Measurements from ENCODE around the gene ZNF473. TPM values are rescaled to one million over a fixed set of nuclear protein-coding genes. Genes with fewer than 3 reads are reported as not detected.

ZNF473 gene
- 11.9 TPM for polyA plus RNA-seq (2012; ENCODE audit: insufficient read length, low read depth)

DNA sequence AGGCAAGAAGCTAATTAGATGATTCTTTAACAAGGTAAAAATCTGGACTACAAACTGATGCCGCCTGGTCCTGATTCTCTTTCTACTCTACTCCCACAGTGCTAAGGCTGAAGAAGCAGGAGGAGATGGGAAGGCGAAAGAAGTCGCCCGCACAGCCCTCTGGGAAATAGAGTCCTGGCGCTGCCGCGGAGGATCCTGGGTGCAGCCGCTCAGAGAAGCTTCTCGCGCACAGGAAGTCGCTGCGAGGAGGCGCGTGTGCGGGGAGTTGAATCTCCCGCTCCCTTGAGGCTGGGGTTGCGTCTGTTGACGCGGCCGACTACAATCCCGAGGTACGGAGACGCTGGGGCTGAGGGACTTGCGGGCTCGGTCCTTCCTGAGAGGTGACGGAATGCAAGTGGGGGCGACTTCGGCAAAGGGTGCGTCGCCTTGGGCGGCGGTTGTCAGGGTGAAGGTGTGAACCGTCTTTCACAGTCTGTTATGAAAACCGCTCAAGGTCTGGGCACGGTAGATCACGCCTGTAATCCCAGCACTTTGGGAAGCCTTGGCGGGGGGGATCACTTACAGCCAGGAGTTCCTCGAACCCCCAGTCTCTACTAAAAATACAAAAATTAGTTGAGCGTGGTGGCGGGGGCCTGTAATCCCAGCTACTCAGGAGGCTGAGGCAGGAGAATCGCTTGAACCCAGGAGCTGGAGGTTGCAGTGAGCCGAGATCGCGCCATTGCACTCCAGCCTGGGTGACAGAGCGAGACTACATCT is at the start of gene ZNF473:
ZNF473 (plus strand) TSS at position 212 of the 756 bp plus-strand sequence. CDS start 5,078 bp downstream, outside the sequence.
- TF ChIP-seq, protein P1, sequence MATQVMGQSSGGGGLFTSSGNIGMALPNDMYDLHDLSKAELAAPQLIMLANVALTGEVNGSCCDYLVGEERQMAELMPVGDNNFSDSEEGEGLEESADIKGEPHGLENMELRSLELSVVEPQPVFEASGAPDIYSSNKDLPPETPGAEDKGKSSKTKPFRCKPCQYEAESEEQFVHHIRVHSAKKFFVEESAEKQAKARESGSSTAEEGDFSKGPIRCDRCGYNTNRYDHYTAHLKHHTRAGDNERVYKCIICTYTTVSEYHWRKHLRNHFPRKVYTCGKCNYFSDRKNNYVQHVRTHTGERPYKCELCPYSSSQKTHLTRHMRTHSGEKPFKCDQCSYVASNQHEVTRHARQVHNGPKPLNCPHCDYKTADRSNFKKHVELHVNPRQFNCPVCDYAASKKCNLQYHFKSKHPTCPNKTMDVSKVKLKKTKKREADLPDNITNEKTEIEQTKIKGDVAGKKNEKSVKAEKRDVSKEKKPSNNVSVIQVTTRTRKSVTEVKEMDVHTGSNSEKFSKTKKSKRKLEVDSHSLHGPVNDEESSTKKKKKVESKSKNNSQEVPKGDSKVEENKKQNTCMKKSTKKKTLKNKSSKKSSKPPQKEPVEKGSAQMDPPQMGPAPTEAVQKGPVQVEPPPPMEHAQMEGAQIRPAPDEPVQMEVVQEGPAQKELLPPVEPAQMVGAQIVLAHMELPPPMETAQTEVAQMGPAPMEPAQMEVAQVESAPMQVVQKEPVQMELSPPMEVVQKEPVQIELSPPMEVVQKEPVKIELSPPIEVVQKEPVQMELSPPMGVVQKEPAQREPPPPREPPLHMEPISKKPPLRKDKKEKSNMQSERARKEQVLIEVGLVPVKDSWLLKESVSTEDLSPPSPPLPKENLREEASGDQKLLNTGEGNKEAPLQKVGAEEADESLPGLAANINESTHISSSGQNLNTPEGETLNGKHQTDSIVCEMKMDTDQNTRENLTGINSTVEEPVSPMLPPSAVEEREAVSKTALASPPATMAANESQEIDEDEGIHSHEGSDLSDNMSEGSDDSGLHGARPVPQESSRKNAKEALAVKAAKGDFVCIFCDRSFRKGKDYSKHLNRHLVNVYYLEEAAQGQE (IDR thresholded peaks at IDR 0.05; ENCODE audit: insufficient read depth in 1 of 2, low read depth in 2 of 2, low read length in 2 of 2), result peak in 1 of 2 experiments; percentile 39; a peak in 1 of 4 replicates
- peak; percentile 63; the same call in 1 of the 2 replicates for TF ChIP-seq TAF1 (IDR thresholded peaks at IDR 0.05; ENCODE audit: borderline replicate concordance, insufficient read depth, low read length)
- 0 out of 2 replicates have a peak, but pooled peaks have one; percentile 52 for TF ChIP-seq SIN3A (IDR thresholded peaks at IDR 0.05; ENCODE audit: borderline replicate concordance, insufficient read depth, low read length)
- TF ChIP-seq FOXP2 (optimal IDR thresholded peaks at IDR 0.05; ENCODE audit: borderline replicate concordance, extremely low read depth, extremely low read length, insufficient read depth), result peak; percentile 55
- TF ChIP-seq POLR2AphosphoS5 (IDR thresholded peaks at IDR 0.05; ENCODE audit: low read depth, low read length), result peak; percentile 86

DNA sequence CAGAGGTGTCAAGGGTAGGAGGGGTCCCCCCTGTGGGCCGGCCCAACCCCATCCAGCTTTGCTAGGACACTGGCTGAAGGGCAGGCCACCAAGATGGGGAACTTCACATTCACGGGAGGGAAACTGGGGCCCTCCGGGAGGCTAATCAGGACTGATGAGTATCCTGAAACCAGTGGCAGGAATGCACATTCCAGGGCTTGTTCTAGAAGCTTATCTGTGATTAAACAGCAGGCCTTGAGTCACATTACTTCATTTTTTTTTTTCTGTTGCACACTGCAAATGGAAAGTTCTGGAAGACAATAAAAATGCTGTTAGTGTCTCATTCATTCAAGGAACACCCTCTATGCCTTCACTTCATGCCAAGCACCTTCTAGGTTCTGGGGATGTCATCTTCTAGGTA is 49.3 kb upstream of the ZNF473 start:
- TF ChIP-seq TAF1 (IDR thresholded peaks at IDR 0.05; ENCODE audit: borderline replicate concordance, insufficient read depth, low read length), result no peak
- no peak for TF ChIP-seq SIN3A (IDR thresholded peaks at IDR 0.05; ENCODE audit: borderline replicate concordance, insufficient read depth, low read length)
- TF ChIP-seq, protein P1 (IDR thresholded peaks at IDR 0.05; ENCODE audit: insufficient read depth in 1 of 2, low read depth in 2 of 2, low read length in 2 of 2), result no peak
- no peak for TF ChIP-seq POLR2AphosphoS5 (IDR thresholded peaks at IDR 0.05; ENCODE audit: low read depth, low read length)
- TF ChIP-seq FOXP2 (optimal IDR thresholded peaks at IDR 0.05; ENCODE audit: borderline replicate concordance, extremely low read depth, extremely low read length, insufficient read depth), result no peak

DNA sequence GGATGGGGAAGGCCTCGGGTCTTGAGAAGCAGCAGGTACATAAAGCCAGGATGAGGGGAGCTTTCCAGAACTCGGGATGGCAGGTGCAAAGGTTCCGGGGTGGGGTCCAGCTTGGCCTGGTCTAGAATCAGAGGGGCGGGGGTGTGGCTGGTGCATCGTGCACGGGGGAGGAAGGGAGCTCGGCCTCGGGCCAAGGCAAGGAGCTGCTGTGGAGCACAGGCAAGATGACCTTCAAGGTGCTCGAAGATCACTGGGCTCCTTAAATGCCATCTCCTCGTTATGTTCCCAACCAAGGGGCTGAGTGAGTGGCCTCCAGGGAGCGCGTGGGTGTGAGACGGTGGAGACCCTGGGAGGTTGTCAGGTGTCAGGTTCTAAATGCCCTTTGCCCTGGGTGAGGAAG is 48.7 kb upstream of the ZNF473 start:
- TF ChIP-seq, protein P1 (IDR thresholded peaks at IDR 0.05; ENCODE audit: insufficient read depth in 1 of 2, low read depth in 2 of 2, low read length in 2 of 2), result no peak
- TF ChIP-seq POLR2AphosphoS5 (IDR thresholded peaks at IDR 0.05; ENCODE audit: low read depth, low read length) (no peak), SIN3A (IDR thresholded peaks at IDR 0.05; ENCODE audit: borderline replicate concordance, insufficient read depth, low read length) (no peak), TAF1 (IDR thresholded peaks at IDR 0.05; ENCODE audit: borderline replicate concordance, insufficient read depth, low read length) (no peak), FOXP2 (optimal IDR thresholded peaks at IDR 0.05; ENCODE audit: borderline replicate concordance, extremely low read depth, extremely low read length, insufficient read depth) (no peak)

DNA sequence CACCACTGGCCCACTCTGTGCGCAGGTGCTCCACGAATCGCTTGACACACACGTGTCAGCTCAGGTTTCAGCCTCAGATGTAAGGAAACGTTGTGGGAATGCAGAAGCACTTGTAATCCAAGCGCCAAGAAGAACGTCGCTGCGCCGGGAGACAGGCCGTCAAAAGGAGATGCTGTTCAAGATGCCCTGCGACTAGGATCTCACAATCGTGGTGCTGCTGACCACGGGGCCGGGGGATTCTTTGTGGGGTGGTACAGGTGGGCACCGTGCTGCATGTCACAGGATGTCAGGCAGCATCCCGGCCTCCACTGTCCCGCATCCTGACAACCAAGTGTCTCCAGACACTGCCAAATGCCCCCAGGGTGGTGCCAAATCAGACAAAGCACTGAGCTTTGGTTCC is 47.9 kb upstream of the ZNF473 start:
- no peak for TF ChIP-seq FOXP2 (optimal IDR thresholded peaks at IDR 0.05; ENCODE audit: borderline replicate concordance, extremely low read depth, extremely low read length, insufficient read depth)
- no peak for TF ChIP-seq SIN3A (IDR thresholded peaks at IDR 0.05; ENCODE audit: borderline replicate concordance, insufficient read depth, low read length)
- TF ChIP-seq, protein P1 (IDR thresholded peaks at IDR 0.05; ENCODE audit: insufficient read depth in 1 of 2, low read depth in 2 of 2, low read length in 2 of 2), result no peak
- TF ChIP-seq TAF1 (IDR thresholded peaks at IDR 0.05; ENCODE audit: borderline replicate concordance, insufficient read depth, low read length), result no peak
- TF ChIP-seq POLR2AphosphoS5 (IDR thresholded peaks at IDR 0.05; ENCODE audit: low read depth, low read length), result no peak
